H1 (cell line): Measurements from ENCODE around the gene SHROOM4. TPM values are rescaled to one million over a fixed set of nuclear protein-coding genes. Genes with fewer than 3 reads are reported as not detected.
A peak's percentile ranks its signal among the peaks of the same experiment; 100 is the strongest.

Experiments used
- CTCF ChIA-PET: fragments of 300-600 bp; sonication (Branson Sonifier 250); formaldehyde crosslinking; loops from one replicate; lab custom pipeline; 2021; ENCODE audit not compliant: partially characterized antibody; lab: Charles Lee
- POLR2A ChIA-PET: fragments of 300-600 bp; sonication (Branson Sonifier 250); formaldehyde crosslinking; loops from one replicate; lab custom pipeline; 2021; ENCODE audit warnings: inconsistent platforms; ENCODE audit not compliant: partially characterized antibody; lab: Charles Lee
- DNase-seq, 2 experiments: peaks; one replicate each; pipeline versions ENCODE4 v3.0.0 to v3.0.0-alpha.2; 2010 to 2022; ENCODE audit warnings: low spot score in 2 of 2, low read depth in 1 of 2, mixed read lengths in 1 of 2
- FAIRE-seq: peaks from 2 replicates; lab custom pipeline; 2011; peaks lifted over from hg19 to GRCh38; lab: Jason Lieb, UNC
- H2AFZ ChIP-seq: 2 replicates; pipeline ENCODE4 v1.8.1; 2012; ENCODE audit warnings: low read length, inconsistent platforms
- H2AK5ac ChIP-seq: 2 replicates; pipeline ENCODE4 v1.6.1; 2013; ENCODE audit warnings: low read depth, low read length
- H2BK120ac ChIP-seq: replicated peaks from 2 replicates; pipeline ENCODE3; 2013; ENCODE audit warnings: low read depth, low read length, inconsistent platforms
- H2BK12ac ChIP-seq: 2 replicates; pipeline ENCODE4 v1.6.1; 2013; ENCODE audit warnings: low read depth, low read length
- H2BK15ac ChIP-seq: 2 replicates; pipeline ENCODE4 v1.6.1; 2013; ENCODE audit warnings: low read length
- H2BK20ac ChIP-seq: 2 replicates; pipeline ENCODE4 v1.6.1; 2013; ENCODE audit warnings: low read length
- H2BK5ac ChIP-seq: 2 replicates; pipeline ENCODE4 v1.6.1; 2013; ENCODE audit warnings: low read depth, low read length
- H3K14ac ChIP-seq: 2 replicates; pipeline ENCODE4 v1.6.1; 2013; ENCODE audit warnings: inconsistent platforms; ENCODE audit not compliant: insufficient read length
- H3K18ac ChIP-seq: 2 replicates; pipeline ENCODE4 v1.6.1; 2013; ENCODE audit warnings: low read length; ENCODE audit errors: extremely low read depth
- H3K23ac ChIP-seq: 2 replicates; pipeline ENCODE4 v1.6.1; 2013; ENCODE audit warnings: inconsistent platforms; ENCODE audit not compliant: insufficient read length
- H3K23me2 ChIP-seq: 2 replicates; pipeline ENCODE4 v1.6.1; 2013; ENCODE audit warnings: low read depth, low read length
- H3K27ac ChIP-seq: 2 replicates; pipeline ENCODE4 v1.6.1; 2011; ENCODE audit warnings: low read depth, low read length, inconsistent platforms
- H3K27me3 ChIP-seq, 4 experiments: replicated peaks in 1 of 4; 1 replicate in 1 of 4; 2 replicates in 3 of 4; pipeline versions ENCODE4 v1.6.1 to v1.8.1; 2011 to 2013; ENCODE audit warnings: low read length in 3 of 4, mild to moderate bottlenecking in 3 of 4, inconsistent platforms in 2 of 4, mixed read lengths in 2 of 4, moderate library complexity in 1 of 4; ENCODE audit not compliant: control insufficient read depth in 3 of 4, insufficient read depth in 3 of 4; ENCODE audit errors: extremely low read depth in 1 of 4
- H3K36me3 ChIP-seq, 4 experiments: 2 replicates each; pipeline versions ENCODE4 v1.6.1 to v1.8.1; 2011 to 2013; ENCODE audit warnings: mild to moderate bottlenecking in 4 of 4, low read length in 3 of 4, moderate library complexity in 2 of 4, control low read depth in 1 of 4, inconsistent platforms in 1 of 4; ENCODE audit not compliant: insufficient read depth in 4 of 4, control insufficient read depth in 2 of 4
- H3K4ac ChIP-seq: replicated peaks from 2 replicates; pipeline ENCODE3; 2013; ENCODE audit warnings: low read length, low read depth, mixed read lengths, inconsistent platforms; ENCODE audit not compliant: insufficient read length
- H3K4me1 ChIP-seq, 4 experiments: replicated peaks in 1 of 4; 1 replicate in 1 of 4; 2 replicates in 3 of 4; pipeline versions ENCODE4 v1.6.1 to v1.8.1; 2011 to 2013; ENCODE audit warnings: low read length in 3 of 4, inconsistent platforms in 2 of 4, mixed read lengths in 1 of 4; ENCODE audit not compliant: insufficient read depth in 4 of 4, control insufficient read depth in 3 of 4
- H3K4me2 ChIP-seq, 2 experiments: 2 replicates each; pipeline versions ENCODE4 v1.6.1 to v1.8.1; 2011 to 2013; ENCODE audit warnings: low read depth in 2 of 2, low read length in 2 of 2, control low read depth in 1 of 2, inconsistent platforms in 1 of 2, mild to moderate bottlenecking in 1 of 2; ENCODE audit not compliant: insufficient read depth in 1 of 2
- H3K4me3 ChIP-seq, 4 experiments: fragments of 200-600, 300-600 bp in 1 of 4; sonication (generic), shearing (Covaris generic), sonication (Bioruptor Twin) in 1 of 4; 2 replicates each; pipeline versions ENCODE4 v1.5.1 to v1.8.1; 2011 to 2016; ENCODE audit warnings: low read length in 4 of 4, low read depth in 3 of 4, control low read depth in 2 of 4, inconsistent platforms in 2 of 4, mild to moderate bottlenecking in 2 of 4, mixed read lengths in 1 of 4, moderate library complexity in 1 of 4; ENCODE audit not compliant: insufficient read depth in 2 of 4; ENCODE audit errors: extremely low read depth in 1 of 4
- H3K56ac ChIP-seq: replicated peaks from 2 replicates; pipeline ENCODE3; 2013; ENCODE audit warnings: low read depth, mild to moderate bottlenecking, mixed read lengths, low read length, inconsistent platforms; ENCODE audit not compliant: insufficient read length
- H3K79me1 ChIP-seq: 2 replicates; pipeline ENCODE4 v1.6.1; 2013; ENCODE audit warnings: low read depth, low read length, control low read depth
- H3K79me2 ChIP-seq, 2 experiments: 2 replicates each; pipeline versions ENCODE4 v1.6.1 to v1.8.1; 2012 to 2013; ENCODE audit warnings: low read length in 2 of 2, mild to moderate bottlenecking in 2 of 2, inconsistent platforms in 1 of 2; ENCODE audit not compliant: insufficient read depth in 2 of 2, control insufficient read depth in 1 of 2
- H3K9ac ChIP-seq, 4 experiments: replicated peaks in 1 of 4; 1 replicate in 1 of 4; 2 replicates in 3 of 4; pipeline versions ENCODE4 v1.6.1 to v1.8.1; 2011 to 2013; ENCODE audit warnings: low read depth in 3 of 4, low read length in 3 of 4, control low read depth in 2 of 4, mild to moderate bottlenecking in 2 of 4, moderate library complexity in 2 of 4, inconsistent platforms in 1 of 4; ENCODE audit errors: extremely low read depth in 1 of 4
- H3K9me3 ChIP-seq, 2 experiments: 2 replicates each; pipeline versions ENCODE4 v1.6.1 to v1.8.1; 2012 to 2013; ENCODE audit warnings: mild to moderate bottlenecking in 2 of 2, moderate library complexity in 2 of 2, control low read depth in 1 of 2, inconsistent platforms in 1 of 2, low read depth in 1 of 2, low read length in 1 of 2, mixed read lengths in 1 of 2; ENCODE audit not compliant: insufficient read depth in 2 of 2
- H4K20me1 ChIP-seq, 2 experiments: replicated peaks in 1 of 2; 2 replicates each; pipeline versions ENCODE3 to v1.8.1; 2011 to 2013; ENCODE audit warnings: inconsistent platforms in 2 of 2, low read length in 2 of 2, mild to moderate bottlenecking in 1 of 2; ENCODE audit not compliant: insufficient read depth in 2 of 2, control insufficient read depth in 1 of 2
- H4K5ac ChIP-seq: 2 replicates; pipeline ENCODE4 v1.6.1; 2013; ENCODE audit warnings: low read length, low read depth, mixed read lengths, inconsistent platforms; ENCODE audit not compliant: insufficient read length
- H4K8ac ChIP-seq: 2 replicates; pipeline ENCODE4 v1.8.0; 2013; ENCODE audit warnings: mild to moderate bottlenecking, moderate library complexity, low read length, inconsistent platforms; ENCODE audit not compliant: insufficient read depth; ENCODE audit errors: extremely low read depth
- H4K91ac ChIP-seq: replicated peaks from 2 replicates; pipeline ENCODE3; 2013; ENCODE audit warnings: low read length, mixed read lengths, inconsistent platforms; ENCODE audit not compliant: insufficient read length
- ASH2L ChIP-seq: fragments of 200-600, 300-600 bp; sonication (generic); IDR thresholded peaks from one replicate; pipeline ENCODE4 v1.7.1; 2017; ENCODE audit warnings: low read length
- BACH1 ChIP-seq: IDR thresholded peaks from 2 replicates; pipeline ENCODE4 v1.6.1; 2012; ENCODE audit warnings: low read length, improper control_type of control experiment
- BCL11A ChIP-seq, 2 experiments: IDR thresholded peaks; one replicate each; pipeline ENCODE4 v1.6.1; 2011; ENCODE audit warnings: low read depth in 2 of 2, low read length in 2 of 2, mild to moderate bottlenecking in 2 of 2
- CBX8 ChIP-seq: fragments of 300-800, 300-1000 bp; sonication (generic); IDR thresholded peaks from 2 replicates; pipeline ENCODE4 v1.7.1; 2016; ENCODE audit warnings: low read depth, low read length, borderline replicate concordance
- CEBPB ChIP-seq: IDR thresholded peaks from 2 replicates; pipeline ENCODE4 v1.6.1; 2012; ENCODE audit warnings: low read depth, low read length
- E2F6 ChIP-seq: IDR thresholded peaks from 2 replicates; pipeline ENCODE4 v1.6.1; 2012; ENCODE audit warnings: inconsistent platforms
- FOSL1 ChIP-seq: IDR thresholded peaks from 2 replicates; pipeline ENCODE4 v1.6.1; 2011; ENCODE audit warnings: mild to moderate bottlenecking, low read depth, low read length, moderate library complexity; ENCODE audit not compliant: insufficient read depth
- KDM1A ChIP-seq: fragments of 200-600, 300-600 bp; sonication (generic); IDR thresholded peaks from 2 replicates; pipeline ENCODE4 v1.7.1; 2016; ENCODE audit warnings: mild to moderate bottlenecking, low read length, borderline replicate concordance
- RAD21 ChIP-seq, 2 experiments: IDR thresholded peaks in 1 of 2; conservative IDR thresholded peaks in 1 of 2; 2 replicates each; pipeline ENCODE4 v1.6.1; 2011; ENCODE audit warnings: low read depth in 2 of 2, low read length in 2 of 2, improper control_type of control experiment in 1 of 2, inconsistent platforms in 1 of 2, mild to moderate bottlenecking in 1 of 2, moderate library complexity in 1 of 2
- RBBP5 ChIP-seq: IDR thresholded peaks from 2 replicates; pipeline ENCODE4 v1.7.1; 2012; ENCODE audit warnings: low read depth, mild to moderate bottlenecking, inconsistent platforms, low read length, moderate library complexity, borderline replicate concordance
- TBP ChIP-seq: IDR thresholded peaks from 2 replicates; pipeline ENCODE4 v1.6.1; 2011; ENCODE audit warnings: low read depth, low read length, improper control_type of control experiment
- USF2 ChIP-seq: IDR thresholded peaks from 2 replicates; pipeline ENCODE4 v1.6.1; 2011; ENCODE audit warnings: low read length, improper control_type of control experiment
- YY1 ChIP-seq: IDR thresholded peaks from 2 replicates; pipeline ENCODE4 v1.6.1; 2011; ENCODE audit warnings: low read depth, mild to moderate bottlenecking, low read length
- WGBS, 2 experiments: shearing (Covaris generic) in 1 of 2; methylation state at CpG; one replicate each; pipeline versions ENCODE4 v1.1.6 to v1.1.7; 2013 to 2015; ENCODE audit warnings: low lambda C conversion rate in 2 of 2, mixed read lengths in 2 of 2, inconsistent platforms in 1 of 2, low coverage in 1 of 2, missing lambda C conversion rate in 1 of 2; ENCODE audit not compliant: insufficient replicate concordance in 2 of 2, insufficient coverage in 1 of 2, insufficient read length in 1 of 2; ENCODE audit errors: extremely low coverage in 1 of 2, missing lambda C conversion rate in 1 of 2; 5-methylcytosine and 5-hydroxymethylcytosine counted together
- polyA plus RNA-seq, 7 experiments: library from polyadenylated mRNA; depleted of rRNA in 3 of 7; stranded (reverse) in 5 of 7; unstranded in 2 of 7; fragments of >200 nt in 5 of 7; fragments of 200-250 nt in 2 of 7; gene quantifications; 1 replicate in 5 of 7; 2 replicates in 1 of 7; 4 replicates in 1 of 7; pipeline versions ENCODE4 v1.2.1 to v1.2.3, GENCODE V29; 2011 to 2013; ENCODE audit warnings: missing spikeins in 2 of 7, mixed read lengths in 2 of 7
- total RNA-seq: library from RNA; stranded (reverse); fragmentation: NEBNext Ultra II Directional; extraction: Animal tissue kit (Norgen Biotek cat#: 25700); gene quantifications from 2 replicates; pipeline ENCODE4 v1.2.1, GENCODE V29; 2021

The SHROOM4 gene
- total and polyA plus RNA-seq, 2 of the 8 experiments (the other 6 are each of a cell fraction or from before 2014, with no cell fraction given): 1.6 to 5.6 TPM

- Histone ChIP-seq H3K23ac (no peak overlapping the region), H3K9ac (no peak overlapping the region), H4K8ac (no peak overlapping the region), H3K27ac (no peak overlapping the region), H3K79me1 (no peaks in the 10 kb centered on the region), H4K5ac (no peak overlapping the region), H3K4me1 (no peaks in the 10 kb centered on the region), H2AFZ (no peak overlapping the region; the same call in 1 of the 2 replicates), H3K4me2 (peak overlapping the region; percentile 80 to 91; a peak in 2 of 4 replicates), H3K79me2 (no peaks in the 10 kb centered on the region), H3K4ac (no peak overlapping the region), H2BK120ac (no peak overlapping the region), H3K36me3 (no peaks in the 10 kb centered on the region), H3K4me3 (no peak overlapping the region), H4K91ac (no peak overlapping the region), H3K18ac (no peak overlapping the region), H2BK5ac (no peak overlapping the region), H2BK15ac (no peak overlapping the region), H3K23me2 (peaks cover 5% of the 10 kb centered on the region; the same call in 1 of the 2 replicates), H2BK12ac (no peak overlapping the region), H2AK5ac (no peak overlapping the region), H4K20me1 (no peaks in the 10 kb centered on the region), H3K56ac (no peak overlapping the region), H3K27me3 (peaks cover 0 to 4% (median 0%) of the 10 kb centered on the region in 4 experiments; a peak in 1 of 7 replicates), H3K14ac (no peak overlapping the region), H3K9me3 (no peaks in the 10 kb centered on the region), H2BK20ac (no peak overlapping the region)
- FAIRE-seq: no peak
- POLR2A ChIA-PET: no interaction called here
- DNase-seq: no peak
- 93% methylated on average over 7 of the region's 9 CpGs; no CpG with 5 or more reads in 1 of the 2 experiments for WGBS, 2 experiments
- CTCF ChIA-PET: interaction anchor here (1.4 kb wide), 1 partner anchor 89 kb away, joined by 3 read pairs; no protein-coding TSS in a partner anchor
- TF ChIP-seq BACH1 (no peak), RBBP5 (no peak), BCL11A (IDR thresholded peaks at IDR 0.05; ENCODE audit: low read depth in 2 of 2, low read length in 2 of 2) (no peak), FOSL1 (no peak), TBP (no peak), CBX8 (no peak), USF2 (no peak), YY1 (no peak), RAD21 (IDR thresholded peaks at IDR 0.05 in 1 of 2, conservative IDR thresholded peaks at IDR 0.05 in 1 of 2; ENCODE audit: low read depth in 2 of 2, low read length in 2 of 2) (no peak), CEBPB (no peak), KDM1A (no peak), ASH2L (no peak), E2F6 (no peak)
These were observed 1.1 kb upstream of the SHROOM4 start for GRCh38 chrX:50815120-50815519.
